H1 (cell line): ENCODE measurements around the gene CMIP. TPM values are rescaled to one million over a fixed set of nuclear protein-coding genes. Genes with fewer than 3 reads are reported as not detected.

Experiments used
- CHD1 ChIP-seq: IDR thresholded peaks from 2 replicates; pipeline ENCODE4 v1.6.1; 2012; ENCODE audit warnings: low read depth, low read length, improper control_type of control experiment
- EZH2 ChIP-seq: fragments of 200-600 bp; sonication (generic); IDR thresholded peaks from 2 replicates; pipeline ENCODE4 v1.7.1; 2012; ENCODE audit warnings: low read depth, mild to moderate bottlenecking, moderate library complexity, low read length, inconsistent platforms; ENCODE audit not compliant: severe bottlenecking
- ZNF274 ChIP-seq: IDR thresholded peaks from 2 replicates; pipeline ENCODE4 v1.7.0; 2012; ENCODE audit warnings: low read length, borderline replicate concordance; ENCODE audit errors: extremely low read depth
- polyA plus RNA-seq, 7 experiments: library from polyadenylated mRNA; depleted of rRNA in 3 of 7; stranded (reverse) in 5 of 7; unstranded in 2 of 7; fragments of >200 nt in 5 of 7; fragments of 200-250 nt in 2 of 7; gene quantifications; 1 replicate in 5 of 7; 2 replicates in 1 of 7; 4 replicates in 1 of 7; pipeline versions ENCODE4 v1.2.1 to v1.2.3, GENCODE V29; 2011 to 2013; ENCODE audit warnings: missing spikeins in 2 of 7, mixed read lengths in 2 of 7
- total RNA-seq: library from RNA; stranded (reverse); fragmentation: NEBNext Ultra II Directional; extraction: Animal tissue kit (Norgen Biotek cat#: 25700); gene quantifications from 2 replicates; pipeline ENCODE4 v1.2.1, GENCODE V29; 2021
- TF ChIP-seq, protein P1 (sequence below): IDR thresholded peaks from 2 replicates; pipeline ENCODE4 v1.6.1; 2012; ENCODE audit warnings: inconsistent platforms

Gene CMIP
- total and polyA plus RNA-seq, 2 of the 8 experiments (the other 6 are each of a cell fraction or from before 2014, with no cell fraction given): 7.9 to 53.2 TPM

DNA sequence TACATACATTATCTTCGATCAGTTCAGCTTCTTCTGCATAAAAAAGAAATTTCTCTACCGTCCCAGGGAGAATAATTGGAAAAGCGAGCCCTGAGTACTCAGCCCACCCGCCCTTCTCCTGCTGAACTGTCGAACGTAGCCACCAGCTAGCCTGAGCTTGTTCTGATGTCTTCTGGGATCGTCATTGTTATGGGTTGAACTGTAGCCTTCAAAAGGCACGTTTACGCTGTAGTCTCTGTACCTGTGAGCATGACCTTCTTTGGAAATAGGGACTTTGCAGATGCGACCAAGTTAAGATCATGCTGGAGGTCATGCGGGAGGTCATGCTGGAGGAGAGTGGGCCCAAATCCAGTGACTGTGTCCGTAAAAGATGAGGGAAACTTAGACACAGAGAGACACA, 86.2 kb downstream of the CMIP start (continued):
- TF ChIP-seq CHD1 (no peak), EZH2 (no peak), ZNF274 (no peak)
- TF ChIP-seq, protein P1, sequence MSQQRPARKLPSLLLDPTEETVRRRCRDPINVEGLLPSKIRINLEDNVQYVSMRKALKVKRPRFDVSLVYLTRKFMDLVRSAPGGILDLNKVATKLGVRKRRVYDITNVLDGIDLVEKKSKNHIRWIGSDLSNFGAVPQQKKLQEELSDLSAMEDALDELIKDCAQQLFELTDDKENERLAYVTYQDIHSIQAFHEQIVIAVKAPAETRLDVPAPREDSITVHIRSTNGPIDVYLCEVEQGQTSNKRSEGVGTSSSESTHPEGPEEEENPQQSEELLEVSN: no peak
